ENCODE data around the gene ADPRS.

GRCh38 chr1:36093929-36094328 lies 5.2 kb downstream of the ADPRS start:
- TF ChIP-seq CTCF (IDR thresholded peaks at IDR 0.05; ENCODE audit: borderline replicate concordance, extremely low read depth, low read length, poor library complexity, severe bottlenecking) (no peak), EZH2 (IDR thresholded peaks at IDR 0.05; ENCODE audit: borderline replicate concordance, low read depth, low read length, severe bottlenecking) (no peak)

Data from DND-41 (cell line).